Lung (tissue), 12 donors: ENCODE results near the gene ARHGAP27. TPM values are rescaled to one million over a fixed set of nuclear protein-coding genes. Genes with fewer than 3 reads are reported as not detected.

Source experiments
- ATAC-seq: fragments of 200-7000 bp; cut with Tn5 transposase; one replicate; pipeline ENCODE4 v1.9.1; 2020; ENCODE audit warnings: moderate number of reproducible peaks; ENCODE audit not compliant: insufficient read depth, low FRiP score
- DNase-seq, 3 donors: peaks; one replicate each; pipeline ENCODE4 v3.0.0-alpha.2; 2013 to 2017
- H3K27ac ChIP-seq, 2 donors: one replicate each; pipeline ENCODE4 v1.5.1; 2013; ENCODE audit warnings: mild to moderate bottlenecking in 2 of 2, moderate library complexity in 2 of 2, control low read depth in 1 of 2, inconsistent platforms in 1 of 2, low read depth in 1 of 2, low read length in 1 of 2
- H3K27me3 ChIP-seq, 3 donors: one replicate each; pipeline ENCODE4 v1.5.1; 2013; ENCODE audit warnings: low read length in 2 of 3; ENCODE audit not compliant: control insufficient read depth in 3 of 3, insufficient read depth in 3 of 3
- H3K36me3 ChIP-seq, 4 donors: one replicate each; pipeline ENCODE4 v1.5.1; 2013; ENCODE audit warnings: low read length in 4 of 4, mild to moderate bottlenecking in 1 of 4, moderate library complexity in 1 of 4; ENCODE audit not compliant: control insufficient read depth in 4 of 4, insufficient read depth in 4 of 4
- H3K4me1 ChIP-seq, 5 donors: one replicate each; pipeline ENCODE4 v1.5.1; 2013; ENCODE audit warnings: low read length in 5 of 5, mild to moderate bottlenecking in 2 of 5, moderate library complexity in 1 of 5; ENCODE audit not compliant: control insufficient read depth in 5 of 5, insufficient read depth in 5 of 5
- H3K4me3 ChIP-seq: one replicate; pipeline ENCODE4 v1.5.1; 2013; ENCODE audit warnings: mild to moderate bottlenecking, control low read depth, moderate library complexity
- H3K9ac ChIP-seq, 2 donors: one replicate each; pipeline ENCODE4 v1.5.1; 2013; ENCODE audit warnings: low read length in 2 of 2, control low read depth in 1 of 2; ENCODE audit not compliant: insufficient read depth in 1 of 2
- H3K9me3 ChIP-seq, 4 donors: one replicate each; pipeline ENCODE4 v1.5.1; 2013; ENCODE audit warnings: low read length in 3 of 4, mild to moderate bottlenecking in 1 of 4, moderate library complexity in 1 of 4; ENCODE audit not compliant: control insufficient read depth in 4 of 4, insufficient read depth in 3 of 4
- WGBS, 2 donors: extraction: QIAGEN DNeasy Blood & Tissue Kit; methylation state at CpG; one replicate each; pipeline ENCODE4 v1.1.7; 2013; 5-methylcytosine and 5-hydroxymethylcytosine counted together
- polyA plus RNA-seq, 2 donors: library from polyadenylated mRNA; stranded (reverse); fragments of 200-250 nt; gene quantifications; one replicate each; pipeline ENCODE4 v1.2.1, GENCODE V29; 2013
- total RNA-seq, 2 donors: library from RNA; depleted of rRNA in 1 of 2; stranded (reverse); fragments of >200 nt in 1 of 2; gene quantifications; one replicate each; pipeline ENCODE4 v1.2.1, GENCODE V29; 2014 to 2021
- TF ChIP-seq, protein P1 (sequence below): IDR thresholded peaks from 2 replicates; pipeline ENCODE4 v1.5.1; 2012; ENCODE audit warnings: mild to moderate bottlenecking; ENCODE audit errors: control extremely low read depth, extremely low read depth
- donor health status: control.
- donor health status: control.
- donor health status: Bipolar disorder and iron deficiency.
- donor health status: healthy.
- donor health status: DM: yes; HTN: yes; CAD: no.

The ARHGAP27 gene
- total and polyA plus RNA-seq, 4 donors = 42.4 to 85.8 (median 61.8) TPM

DNA sequence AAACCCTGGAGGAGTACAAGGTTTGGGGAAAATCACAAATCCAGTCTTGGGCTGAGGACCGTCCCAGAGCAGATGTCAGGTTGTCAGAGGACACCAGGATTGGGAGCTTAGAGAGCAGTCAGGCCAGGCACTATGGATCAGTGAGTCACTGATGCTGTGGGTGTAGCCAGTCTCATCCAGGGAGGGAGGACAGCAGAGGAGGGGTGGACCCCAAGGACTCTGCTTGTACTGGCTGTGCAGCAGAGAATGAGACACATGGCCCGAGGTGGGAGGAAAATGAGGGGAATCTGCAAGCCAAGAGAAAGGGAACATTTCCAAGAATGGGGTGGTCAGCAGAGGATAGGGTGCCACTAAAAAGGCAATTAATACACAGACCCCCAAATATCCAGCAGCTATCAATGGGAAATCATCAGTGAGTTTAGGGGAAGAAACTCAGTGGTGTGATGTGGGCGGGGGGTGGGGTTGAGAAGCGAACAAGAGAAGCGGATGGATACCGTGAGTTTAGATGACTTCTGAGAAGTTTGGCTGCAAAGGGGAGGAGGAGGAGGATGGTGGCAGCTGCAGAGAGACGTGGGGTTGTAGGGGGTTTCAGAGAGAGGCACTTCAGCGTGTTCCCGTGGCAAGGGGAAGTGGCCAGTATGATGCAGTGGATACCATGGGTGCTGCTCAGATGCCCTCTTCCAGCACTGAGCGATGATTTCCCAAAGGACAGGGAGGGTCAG, 43.9 kb downstream of the ARHGAP27 start:
- peaks cover 0 to 4% (median 4%) of the 10 kb centered on the region in 3 donors for H3K27me3 ChIP-seq
- DNase-seq = no peak
- ATAC-seq = no peak
- H3K4me1 ChIP-seq = peaks cover 0 to 5% (median 0%) of the 10 kb centered on the region in 5 donors
- H3K36me3 ChIP-seq = peaks cover 0 to 3% (median 0%) of the 10 kb centered on the region in 4 donors
- 61 to 68% methylated on average over 10 of the region's 10 CpGs for WGBS, 2 donors
- no peak overlapping the region for H3K9ac ChIP-seq
- no peaks in the 10 kb centered on the region for H3K9me3 ChIP-seq
- TF ChIP-seq, protein P1, sequence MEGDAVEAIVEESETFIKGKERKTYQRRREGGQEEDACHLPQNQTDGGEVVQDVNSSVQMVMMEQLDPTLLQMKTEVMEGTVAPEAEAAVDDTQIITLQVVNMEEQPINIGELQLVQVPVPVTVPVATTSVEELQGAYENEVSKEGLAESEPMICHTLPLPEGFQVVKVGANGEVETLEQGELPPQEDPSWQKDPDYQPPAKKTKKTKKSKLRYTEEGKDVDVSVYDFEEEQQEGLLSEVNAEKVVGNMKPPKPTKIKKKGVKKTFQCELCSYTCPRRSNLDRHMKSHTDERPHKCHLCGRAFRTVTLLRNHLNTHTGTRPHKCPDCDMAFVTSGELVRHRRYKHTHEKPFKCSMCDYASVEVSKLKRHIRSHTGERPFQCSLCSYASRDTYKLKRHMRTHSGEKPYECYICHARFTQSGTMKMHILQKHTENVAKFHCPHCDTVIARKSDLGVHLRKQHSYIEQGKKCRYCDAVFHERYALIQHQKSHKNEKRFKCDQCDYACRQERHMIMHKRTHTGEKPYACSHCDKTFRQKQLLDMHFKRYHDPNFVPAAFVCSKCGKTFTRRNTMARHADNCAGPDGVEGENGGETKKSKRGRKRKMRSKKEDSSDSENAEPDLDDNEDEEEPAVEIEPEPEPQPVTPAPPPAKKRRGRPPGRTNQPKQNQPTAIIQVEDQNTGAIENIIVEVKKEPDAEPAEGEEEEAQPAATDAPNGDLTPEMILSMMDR = no peak
- H3K4me3 ChIP-seq = no peak overlapping the region
- H3K27ac ChIP-seq = no peak overlapping the region

DNA sequence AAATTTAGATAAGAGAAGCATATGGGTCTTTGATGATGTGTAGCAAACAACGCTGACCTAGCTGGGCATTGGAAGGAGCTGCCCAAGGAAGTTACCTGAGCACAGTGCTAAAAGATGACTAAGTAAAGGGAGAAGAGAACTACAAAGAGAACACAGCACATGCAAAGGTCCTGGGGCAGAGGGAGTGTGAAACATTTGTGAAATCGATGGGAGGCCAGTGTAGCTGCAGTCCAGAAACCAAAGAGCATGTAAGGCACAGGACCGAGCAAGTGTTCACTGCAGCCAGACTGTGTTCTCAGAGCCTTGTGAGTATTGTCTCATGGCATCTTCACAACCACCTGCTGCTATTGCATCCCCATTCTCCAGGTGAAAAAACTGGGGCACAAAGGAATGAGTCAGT, 44.9 kb downstream of the ARHGAP27 start:
- Histone ChIP-seq H3K9me3 (no peaks in the 10 kb centered on the region), H3K9ac (no peak overlapping the region), H3K4me3 (no peak overlapping the region), H3K36me3 (no peaks in the 10 kb centered on the region), H3K27me3 (peaks cover 0 to 4% (median 4%) of the 10 kb centered on the region in 3 donors), H3K27ac (no peak overlapping the region), H3K4me1 (peaks cover 0 to 5% (median 0%) of the 10 kb centered on the region in 5 donors)
- TF ChIP-seq, protein P1 = no peak
- no peak for DNase-seq
- ATAC-seq = no peak
- 90 to 95% methylated on average over 3 of the region's 3 CpGs for WGBS, 2 donors

DNA sequence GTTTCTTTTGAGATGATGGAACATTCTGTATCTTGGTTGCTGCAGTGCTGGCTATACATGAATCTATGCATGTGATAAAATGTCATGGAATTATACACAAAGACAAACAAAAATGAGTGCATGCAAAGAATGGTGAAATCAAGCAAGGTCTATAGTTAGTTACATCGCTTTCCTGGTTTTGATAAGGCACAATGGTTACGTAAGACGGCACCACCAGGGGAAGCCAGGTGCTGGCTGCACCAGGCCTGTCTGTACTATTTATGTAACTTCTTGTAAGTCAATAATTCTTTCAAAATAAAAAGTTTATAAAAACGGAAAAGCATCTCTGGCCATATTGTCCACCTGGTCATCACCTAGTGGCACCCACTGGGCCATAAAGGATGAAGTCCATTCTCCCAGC, 46.5 kb downstream of the ARHGAP27 start:
- Histone ChIP-seq H3K27ac (no peak overlapping the region), H3K9me3 (no peaks in the 10 kb centered on the region), H3K36me3 (no peaks in the 10 kb centered on the region), H3K4me3 (no peak overlapping the region), H3K9ac (no peak overlapping the region), H3K4me1 (peaks cover 0 to 5% (median 0%) of the 10 kb centered on the region in 5 donors), H3K27me3 (peaks cover 0 to 4% (median 4%) of the 10 kb centered on the region in 3 donors)
- TF ChIP-seq, protein P1 = no peak
- WGBS, 2 donors = 48 to 51% methylated on average over 4 of the region's 4 CpGs
- ATAC-seq = no peak
- no peak for DNase-seq
